Skeletal muscle cell (primary cell): ENCODE measurements around the gene PCDHA1.
"Not testable (repeated sequence)": the region's sequence is repeated elsewhere in the genome, so short reads cannot be mapped to it uniquely, and the experiment has no call there.

Experiments
- DNase-seq: peaks from one replicate; pipeline ENCODE4 v3.0.0-alpha.2; 2010; ENCODE audit warnings: low read depth
- H3K4me3 ChIP-seq: 2 replicates; pipeline ENCODE4 v1.5.1; 2011; ENCODE audit warnings: low read depth, mild to moderate bottlenecking, control low read depth, low read length, moderate library complexity

PCDHA1 gene

DNA sequence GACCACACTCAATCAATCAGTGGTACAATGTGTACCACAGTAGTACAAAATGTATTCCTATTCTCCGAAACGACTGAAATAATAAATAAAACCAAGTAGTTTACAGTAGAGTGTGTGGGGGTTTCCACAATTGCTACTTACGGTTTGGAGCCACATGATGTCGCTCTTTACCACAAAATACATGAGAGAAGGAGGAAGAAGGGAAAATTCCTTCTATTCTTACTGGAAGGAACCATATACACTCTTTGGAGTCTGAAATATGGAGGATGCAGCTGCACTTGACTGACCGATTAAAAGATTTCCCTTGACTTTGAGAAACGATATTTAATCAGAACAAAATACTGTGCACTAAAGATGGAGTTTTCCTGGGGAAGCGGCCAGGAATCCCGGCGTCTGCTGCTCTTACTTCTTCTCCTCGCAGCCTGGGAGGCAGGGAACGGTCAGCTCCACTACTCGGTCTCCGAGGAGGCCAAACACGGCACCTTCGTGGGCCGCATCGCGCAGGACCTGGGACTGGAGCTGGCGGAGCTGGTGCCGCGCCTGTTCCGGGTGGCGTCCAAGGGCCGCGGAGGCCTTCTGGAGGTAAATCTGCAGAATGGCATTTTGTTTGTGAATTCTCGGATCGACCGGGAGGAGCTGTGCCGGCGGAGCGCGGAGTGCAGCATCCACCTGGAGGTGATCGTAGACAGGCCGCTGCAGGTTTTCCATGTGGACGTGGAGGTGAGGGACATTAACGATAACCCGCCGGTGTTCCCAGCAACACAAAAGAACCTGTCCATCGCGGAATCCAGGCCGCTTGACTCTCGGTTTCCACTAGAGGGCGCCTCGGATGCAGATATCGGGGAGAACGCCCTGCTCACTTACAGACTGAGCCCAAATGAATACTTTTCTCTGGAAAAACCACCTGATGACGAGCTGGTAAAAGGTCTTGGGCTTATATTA is 21.2 kb downstream of the PCDHA1 start, which contains the start of gene PCDHA4:
Gene PCDHA4, plus strand, starts transcription at position 235 of the 942 bp plus-strand sequence.
- no peak for DNase-seq
- peak within 1 kb of the TSS; percentile 26 for H3K4me3 ChIP-seq

GRCh38 chr5:140808241-140808888 is 22.4 kb downstream of the PCDHA1 start:
- not testable (repeated sequence) for H3K4me3 ChIP-seq, DNase-seq

- H3K4me3 ChIP-seq = no peak overlapping the region
- DNase-seq = no peak
Observed at GRCh38 chr5:140808889-140809291, 22.9 kb downstream of the PCDHA1 start.

DNA sequence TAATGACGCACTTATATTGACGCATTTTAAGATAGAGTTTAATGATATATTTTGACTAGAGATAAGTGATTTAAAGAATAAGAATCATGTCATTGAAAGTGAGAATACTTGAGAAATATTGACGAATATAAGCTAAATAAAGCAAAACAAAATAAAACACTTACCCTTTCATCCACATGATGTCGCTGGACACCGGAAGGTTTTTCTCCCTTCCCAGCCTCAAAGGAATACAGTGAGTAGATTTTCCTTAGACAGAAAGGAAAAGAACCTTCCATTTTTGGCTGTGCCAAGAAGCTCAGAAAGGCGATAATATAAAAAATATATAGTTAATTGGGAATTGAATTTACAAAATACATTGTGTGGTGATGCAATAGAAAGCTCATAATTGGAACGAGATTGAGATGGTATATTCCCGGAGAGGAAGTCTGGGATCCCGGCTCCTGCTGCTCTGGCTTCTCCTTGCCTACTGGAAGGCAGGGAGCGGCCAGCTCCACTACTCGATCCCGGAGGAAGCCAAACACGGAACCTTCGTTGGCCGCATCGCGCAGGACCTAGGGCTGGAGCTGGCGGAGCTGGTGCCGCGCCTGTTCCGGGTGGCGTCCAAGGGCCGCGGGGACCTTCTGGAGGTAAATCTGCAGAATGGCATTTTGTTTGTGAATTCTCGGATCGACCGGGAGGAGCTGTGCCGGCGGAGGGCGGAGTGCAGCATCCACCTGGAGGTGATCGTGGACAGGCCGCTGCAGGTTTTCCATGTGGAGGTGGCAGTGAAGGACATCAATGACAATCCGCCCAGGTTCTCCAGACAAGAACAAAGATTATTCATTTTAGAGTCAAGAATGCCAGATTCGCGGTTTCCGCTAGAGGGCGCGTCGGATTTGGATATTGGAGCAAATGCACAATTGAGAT is 35.7 kb downstream of the PCDHA1 start, which contains the start of gene PCDHA5:
Gene PCDHA5, plus strand, starts transcription at position 239 of the 906 bp plus-strand sequence.
- H3K4me3 ChIP-seq = no peak within 1 kb of the TSS
- no peak for DNase-seq

GRCh38 chr5:140822281-140822629 is 36.3 kb downstream of the PCDHA1 start:
- no peak for DNase-seq
- no peak overlapping the region for H3K4me3 ChIP-seq

DNA sequence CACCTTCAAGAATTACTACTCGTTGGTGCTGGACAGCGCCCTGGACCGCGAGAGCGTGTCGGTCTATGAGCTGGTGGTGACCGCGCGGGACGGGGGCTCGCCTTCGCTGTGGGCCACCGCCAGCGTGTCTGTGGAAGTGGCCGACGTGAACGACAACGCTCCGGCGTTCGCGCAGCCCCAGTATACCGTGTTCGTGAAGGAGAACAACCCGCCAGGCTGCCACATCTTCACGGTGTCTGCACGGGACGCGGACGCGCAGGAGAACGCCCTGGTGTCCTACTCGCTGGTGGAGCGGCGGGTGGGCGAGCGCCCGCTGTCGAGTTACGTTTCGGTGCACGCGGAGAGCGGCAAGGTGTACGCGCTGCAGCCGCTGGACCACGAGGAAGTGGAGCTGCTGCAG is 37.0 kb downstream of the PCDHA1 start:
- DNase-seq, H3K4me3 ChIP-seq: not testable (repeated sequence)

DNA sequence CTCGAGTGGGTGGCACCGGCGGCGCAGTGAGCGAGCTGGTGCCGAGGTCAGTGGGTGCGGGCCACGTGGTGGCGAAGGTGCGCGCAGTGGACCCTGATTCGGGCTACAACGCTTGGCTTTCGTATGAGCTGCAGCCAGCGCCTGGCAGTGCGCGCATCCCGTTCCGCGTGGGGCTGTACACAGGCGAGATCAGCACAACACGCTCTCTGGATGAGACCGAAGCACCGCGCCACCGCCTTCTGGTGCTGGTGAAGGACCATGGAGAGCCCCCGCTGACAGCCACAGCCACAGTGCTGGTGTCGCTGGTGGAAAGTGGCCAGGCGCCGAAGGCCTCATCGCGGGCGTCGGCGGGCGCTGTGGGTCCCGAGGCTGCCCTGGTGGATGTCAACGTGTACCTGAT is 37.5 kb downstream of the PCDHA1 start:
- no peak overlapping the region for H3K4me3 ChIP-seq

DNA sequence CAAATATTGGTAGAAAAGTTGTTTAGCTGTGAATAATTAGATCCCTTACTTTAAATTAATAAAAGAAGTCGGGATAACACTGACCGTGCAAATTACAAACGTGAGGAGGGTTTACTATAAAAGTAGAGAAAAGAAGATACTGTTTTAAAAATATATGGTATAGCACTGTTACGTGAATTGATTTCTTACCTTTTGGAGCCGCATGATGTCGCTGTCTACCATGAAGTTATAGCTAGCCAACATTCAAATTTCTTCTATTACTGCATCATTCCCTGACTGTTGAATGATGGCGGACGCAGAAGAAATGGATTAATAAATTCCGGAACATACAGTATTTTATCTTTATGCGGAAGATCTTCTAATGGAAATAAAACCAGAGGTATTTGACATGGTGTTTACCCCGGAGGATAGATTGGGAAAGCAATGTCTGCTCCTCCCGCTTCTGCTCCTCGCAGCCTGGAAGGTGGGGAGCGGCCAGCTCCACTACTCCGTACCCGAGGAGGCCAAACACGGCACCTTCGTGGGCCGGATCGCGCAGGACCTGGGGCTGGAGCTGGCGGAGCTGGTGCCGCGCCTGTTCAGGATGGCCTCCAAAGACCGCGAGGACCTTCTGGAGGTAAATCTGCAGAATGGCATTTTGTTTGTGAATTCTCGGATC is 41.9 kb downstream of the PCDHA1 start, which contains the start of gene PCDHA6:
Gene PCDHA6, plus strand, starts transcription at position 257 of the 658 bp plus-strand sequence. Its CDS starts 132 bp downstream, at position 389.
- H3K4me3 ChIP-seq = peak within 1 kb of the TSS; percentile 23
- no peak for DNase-seq

More for the DNA sequence above, 37.5 kb downstream of the PCDHA1 start:
- DNase-seq = no peak

DNA sequence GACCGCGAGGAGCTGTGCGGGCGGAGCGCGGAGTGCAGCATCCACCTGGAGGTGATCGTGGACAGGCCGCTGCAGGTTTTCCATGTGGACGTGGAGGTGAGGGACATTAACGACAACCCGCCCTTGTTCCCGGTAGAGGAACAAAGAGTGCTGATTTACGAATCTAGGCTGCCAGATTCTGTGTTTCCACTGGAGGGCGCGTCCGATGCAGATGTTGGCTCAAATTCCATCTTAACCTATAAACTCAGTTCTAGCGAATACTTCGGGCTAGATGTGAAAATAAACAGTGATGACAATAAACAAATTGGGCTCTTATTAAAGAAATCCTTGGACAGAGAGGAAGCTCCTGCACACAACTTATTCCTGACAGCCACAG is 42.4 kb downstream of the PCDHA1 start:
- DNase-seq = no peak
- no peak overlapping the region for H3K4me3 ChIP-seq

DNA sequence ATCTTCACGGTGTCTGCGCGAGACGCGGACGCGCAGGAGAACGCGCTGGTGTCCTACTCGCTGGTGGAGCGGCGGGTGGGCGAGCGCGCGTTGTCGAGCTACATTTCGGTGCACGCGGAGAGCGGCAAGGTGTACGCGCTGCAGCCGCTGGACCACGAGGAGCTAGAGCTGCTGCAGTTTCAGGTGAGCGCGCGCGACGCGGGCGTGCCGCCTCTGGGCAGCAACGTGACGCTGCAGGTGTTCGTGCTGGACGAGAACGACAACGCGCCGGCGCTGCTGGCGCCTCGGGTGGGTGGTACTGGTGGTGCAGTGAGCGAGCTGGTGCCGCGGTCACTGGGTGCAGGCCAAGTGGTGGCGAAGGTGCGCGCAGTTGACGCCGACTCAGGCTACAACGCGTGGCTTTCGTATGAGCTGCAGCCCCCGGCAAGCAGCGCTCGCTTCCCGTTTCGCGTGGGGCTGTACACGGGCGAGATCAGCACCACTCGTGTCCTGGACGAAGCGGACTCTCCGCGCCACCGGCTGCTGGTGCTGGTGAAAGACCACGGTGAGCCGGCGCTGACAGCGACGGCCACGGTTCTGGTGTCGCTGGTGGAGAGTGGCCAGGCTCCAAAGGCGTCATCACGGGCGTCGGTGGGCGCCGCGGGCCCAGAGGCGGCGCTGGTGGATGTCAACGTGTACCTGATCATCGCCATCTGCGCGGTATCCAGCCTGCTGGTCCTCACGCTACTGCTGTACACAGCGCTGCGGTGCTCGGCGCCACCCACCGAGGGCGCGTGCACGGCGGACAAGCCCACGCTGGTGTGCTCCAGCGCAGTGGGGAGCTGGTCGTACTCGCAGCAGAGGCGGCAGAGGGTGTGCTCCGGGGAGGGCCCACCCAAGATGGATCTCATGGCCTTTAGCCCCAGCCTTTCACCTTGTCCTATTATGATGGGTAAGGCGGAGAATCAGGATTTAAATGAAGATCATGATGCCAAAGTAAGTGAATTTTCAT is 43.9 kb downstream of the PCDHA1 start:
- not testable (repeated sequence) for DNase-seq, H3K4me3 ChIP-seq

DNA sequence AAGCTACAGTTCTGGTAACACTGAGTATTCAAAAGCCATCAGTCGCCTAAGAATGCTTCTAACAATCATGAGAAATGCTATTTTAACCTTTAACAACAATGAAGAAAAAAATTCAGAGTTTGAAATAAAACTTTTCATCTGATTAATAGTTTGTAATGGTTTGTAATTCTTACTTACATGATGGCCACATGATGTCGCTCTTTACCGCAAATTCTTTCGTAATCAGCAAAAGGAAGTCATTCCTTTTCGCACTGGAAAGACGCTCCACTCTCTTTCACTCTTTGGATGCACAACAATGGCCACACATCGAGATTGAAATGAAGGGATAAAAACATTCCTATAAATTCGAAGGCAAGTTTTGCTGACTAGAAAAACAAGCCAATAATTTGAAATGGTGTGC is 48.1 kb downstream of the PCDHA1 start, which contains the start of gene PCDHA7:
Gene PCDHA7, plus strand, starts transcription at position 277 of the 400 bp plus-strand sequence. Its CDS starts 115 bp downstream, at position 392.
- no peak for DNase-seq
- peak within 1 kb of the TSS; percentile 26 for H3K4me3 ChIP-seq

DNA sequence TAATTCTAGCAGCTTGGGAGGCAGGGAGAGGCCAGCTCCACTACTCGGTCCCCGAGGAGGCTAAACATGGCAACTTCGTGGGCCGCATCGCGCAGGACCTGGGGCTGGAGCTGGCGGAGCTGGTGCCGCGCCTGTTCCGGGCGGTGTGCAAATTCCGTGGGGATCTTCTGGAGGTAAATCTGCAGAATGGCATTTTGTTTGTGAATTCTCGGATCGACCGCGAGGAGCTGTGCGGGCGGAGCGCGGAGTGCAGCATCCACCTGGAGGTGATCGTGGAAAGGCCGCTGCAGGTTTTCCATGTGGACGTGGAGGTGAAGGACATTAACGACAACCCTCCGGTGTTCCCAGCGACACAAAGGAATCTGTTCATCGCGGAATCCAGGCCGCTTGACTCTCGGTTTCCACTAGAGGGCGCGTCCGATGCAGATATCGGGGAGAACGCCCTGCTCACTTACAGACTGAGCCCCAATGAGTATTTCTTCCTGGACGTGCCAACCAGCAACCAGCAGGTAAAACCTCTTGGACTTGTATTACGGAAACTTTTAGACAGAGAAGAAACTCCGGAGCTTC is 48.6 kb downstream of the PCDHA1 start:
- H3K4me3 ChIP-seq = peak overlapping the region; percentile 26

GRCh38 chr5:140835622-140836510 is 49.9 kb downstream of the PCDHA1 start:
- DNase-seq = no peak
- H3K4me3 ChIP-seq = no peak overlapping the region

More for the DNA sequence above, 48.6 kb downstream of the PCDHA1 start:
- not testable (repeated sequence) for DNase-seq

- DNase-seq = no peak
- H3K4me3 ChIP-seq = no peak within 1 kb of the TSS
Observed at GRCh38 chr5:140840978-140841962, 55.3 kb downstream of the PCDHA1 start, which contains the start of gene PCDHA8. TSS of gene PCDHA8 (plus strand) at chr5:140841187. CDS start at chr5:140841322, 135 bp downstream.
